ENCODE results near the gene RAB27A. TPM values are rescaled to one million over a fixed set of nuclear protein-coding genes. Genes with fewer than 3 reads are reported as not detected.
A peak's percentile ranks its signal among the peaks of the same experiment; 100 is the strongest.

Gene RAB27A
- total and polyA plus RNA-seq, 11 donors, result 1.4 to 17.2 (median 4.2) TPM

- H3K4me1 ChIP-seq, result peaks cover 0 to 48% (median 0%) of the 10 kb centered on the region in 12 donors
- H3K9me3 ChIP-seq, result no peaks in the 10 kb centered on the region
- no peak for ATAC-seq
- no peaks in the 10 kb centered on the region for H3K27me3 ChIP-seq
- no peak for TF ChIP-seq CTCF (IDR thresholded peaks at IDR 0.05)
- TF ChIP-seq POLR2A (IDR thresholded peaks at IDR 0.05), result no peak
- intact Hi-C loops (cut with DNase I), result no loop called here
- peak overlapping the region in 1 of 12 donors; percentile 51 for H3K27ac ChIP-seq
- H3K36me3 ChIP-seq, result no peaks in the 10 kb centered on the region
- DNase-seq, result no peak
- H3K4me3 ChIP-seq, result no peak overlapping the region
Measured at GRCh38 chr15:55247311-55247710, 42.3 kb downstream of the RAB27A start.

DNA sequence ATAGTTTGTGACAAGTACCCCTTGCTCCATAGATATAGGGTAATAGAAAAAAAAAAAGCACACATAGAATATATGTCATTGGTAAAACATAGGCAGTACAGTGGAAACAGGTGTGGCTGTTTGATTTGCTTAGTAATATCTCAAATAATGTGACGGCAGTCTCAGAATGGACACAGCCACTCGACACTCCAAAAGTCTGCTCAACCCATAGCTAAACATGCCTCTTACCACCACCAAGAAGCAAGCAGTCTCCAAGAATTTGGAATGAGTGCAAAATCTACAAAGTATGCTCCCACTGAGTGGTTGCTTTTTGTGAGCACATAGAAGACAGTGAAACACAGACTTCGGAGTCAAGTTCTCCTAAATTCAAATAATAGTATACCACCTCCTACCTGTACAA, 43.0 kb downstream of the RAB27A start:
- TF ChIP-seq CTCF (IDR thresholded peaks at IDR 0.05), result no peak
- no peak for TF ChIP-seq POLR2A (IDR thresholded peaks at IDR 0.05)
- peaks cover 0 to 43% (median 0%) of the 10 kb centered on the region in 12 donors for H3K4me1 ChIP-seq
- ATAC-seq (no peak), DNase-seq (no peak)
- no peak overlapping the region for H3K4me3 ChIP-seq
- H3K27me3 ChIP-seq, result no peaks in the 10 kb centered on the region
- 92 to 98% (median 96%) methylated on average over 3 of the region's 3 CpGs for WGBS, 4 donors
- no peaks in the 10 kb centered on the region for H3K36me3 ChIP-seq
- intact Hi-C loops (cut with DNase I), result no loop called here
- H3K9me3 ChIP-seq, result no peaks in the 10 kb centered on the region
- no peak overlapping the region for H3K27ac ChIP-seq

DNA sequence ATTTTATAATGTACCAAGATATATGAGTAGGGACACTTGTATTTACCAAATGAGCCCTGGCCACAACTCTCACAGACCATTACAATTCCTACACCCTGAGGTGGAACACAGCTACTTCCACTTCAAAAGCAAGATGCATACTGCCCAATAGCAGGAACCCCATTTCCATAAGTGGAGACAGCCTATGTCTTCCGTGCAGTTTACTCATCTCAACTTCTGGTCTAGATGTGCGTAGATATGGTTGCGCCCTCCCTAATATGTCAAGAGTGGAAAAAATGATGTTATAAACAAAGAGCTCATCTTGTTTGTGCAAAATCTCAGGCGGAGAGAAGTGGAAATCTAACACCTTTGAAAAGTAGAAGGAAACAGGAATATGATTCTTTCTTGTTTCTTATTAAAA, 44.6 kb downstream of the RAB27A start:
- TF ChIP-seq POLR2A (IDR thresholded peaks at IDR 0.05) (no peak), CTCF (IDR thresholded peaks at IDR 0.05) (no peak)
- no peak for DNase-seq
- intact Hi-C loops (cut with DNase I), result no loop called here
- no peaks in the 10 kb centered on the region for H3K27me3 ChIP-seq
- no peak for ATAC-seq
- peaks cover 0 to 42% (median 0%) of the 10 kb centered on the region in 12 donors for H3K4me1 ChIP-seq
- no peak overlapping the region for H3K4me3 ChIP-seq
- H3K36me3 ChIP-seq, result no peaks in the 10 kb centered on the region
- WGBS, 4 donors, result 89 to 96% (median 94%) methylated on average over 4 of the region's 4 CpGs
- no peak overlapping the region for H3K27ac ChIP-seq
- H3K9me3 ChIP-seq, result no peaks in the 10 kb centered on the region

DNA sequence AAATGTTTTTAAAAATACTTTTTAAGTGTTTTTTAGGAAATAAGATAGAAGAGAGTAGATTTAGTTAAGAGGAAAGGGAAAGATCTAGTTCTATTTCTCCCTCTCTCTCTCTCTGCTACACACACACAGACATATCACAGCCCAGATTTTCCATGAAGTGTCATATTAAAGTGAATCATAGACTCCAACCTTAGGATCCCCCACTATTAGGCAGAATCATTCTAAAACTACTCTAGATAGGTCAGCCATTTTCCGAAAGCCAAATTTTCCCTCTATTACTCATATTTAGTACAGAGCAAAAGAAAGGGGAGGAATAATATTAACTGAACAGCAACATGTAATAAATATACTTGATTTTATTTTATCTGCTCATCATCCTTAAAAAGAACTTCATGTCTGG, 47.7 kb downstream of the RAB27A start:
- intact Hi-C loops (cut with DNase I), result no loop called here
- WGBS, 4 donors, result 0 to 98% (median 27%) methylated on average over 1 of the region's 1 CpG

More for the DNA sequence above, 47.7 kb downstream of the RAB27A start:
- TF ChIP-seq POLR2A (IDR thresholded peaks at IDR 0.05) (no peak), CTCF (IDR thresholded peaks at IDR 0.05) (no peak)
- no peaks in the 10 kb centered on the region for H3K36me3 ChIP-seq
- peaks cover 0 to 21% (median 0%) of the 10 kb centered on the region in 12 donors for H3K4me1 ChIP-seq
- ATAC-seq (no peak), DNase-seq (no peak)
- H3K9me3 ChIP-seq, result no peaks in the 10 kb centered on the region
- no peak overlapping the region for H3K4me3 ChIP-seq
- no peak overlapping the region for H3K27ac ChIP-seq
- no peaks in the 10 kb centered on the region for H3K27me3 ChIP-seq
